Tibial nerve (tissue), 4 donors: ENCODE measurements around the gene SMPD4. TPM values are rescaled to one million over a fixed set of nuclear protein-coding genes. Genes with fewer than 3 reads are reported as not detected.

Source experiments
- small RNA-seq: library from RNA; depleted of rRNA; stranded (forward); fragments of <200 nt; gene quantifications from one replicate; pipeline ENCODE3, GENCODE V24; 2016
- total RNA-seq, 4 donors: library from RNA; depleted of rRNA; stranded (reverse); fragments of >200 nt; gene quantifications; one replicate each; pipeline ENCODE4 v1.1.0, GENCODE V29; 2016

SMPD4 gene
- total RNA-seq, 4 donors from 2014 or later = 35.2 to 72.6 (median 50.5) TPM

Small RNA genes lying within 50 kb of the gene (small RNA-seq; reads per million reads assigned to genes)
- gene RNU6-1049P = not detected

Other genes with a start within 250 kb of the SMPD4 start
- gene RAB6C, start 201.9 kb downstream of the SMPD4 start, total RNA-seq = not detected
- not detected for gene POTEF, start 52.4 kb downstream of the SMPD4 start, total RNA-seq
- 10 to 100 TPM in 3 of 4 donors, 1 to 10 TPM in 1; 7.2 to 32.6 (median 23.3) TPM for gene CCDC74B, start 36.5 kb downstream of the SMPD4 start, total RNA-seq
- gene MZT2B, start 660 bp upstream of the SMPD4 start, total RNA-seq = 100 to 1,000 TPM; 108 to 190 (median 153) TPM
- gene TUBA3E, start 16.8 kb upstream of the SMPD4 start, total RNA-seq = not detected
- gene IMP4, start 161.3 kb upstream of the SMPD4 start, total RNA-seq = 100 to 1,000 TPM in 1 of 4 donors, 10 to 100 TPM in 3; 72.6 to 207 (median 93.3) TPM
- gene PTPN18, start 174.5 kb upstream of the SMPD4 start, total RNA-seq = 10 to 100 TPM; 39.8 to 72.6 (median 54.8) TPM